SK-N-SH (cell line): ENCODE results near the gene ATP6V1C2.

Experiments
- CHD2 ChIP-seq: fragments of 150-350 bp; IDR thresholded peaks from 2 replicates; pipeline ENCODE4 v1.6.1; 2018; ENCODE audit warnings: low read length; ENCODE audit not compliant: partially characterized antibody
- CTCF ChIP-seq: fragments of 200-600 bp; sonication (generic); IDR thresholded peaks from 2 replicates; pipeline ENCODE4 v1.6.1; 2017; ENCODE audit warnings: antibody characterized with exemption, mild to moderate bottlenecking, moderate library complexity
- ELF1 ChIP-seq: IDR thresholded peaks from 2 replicates; pipeline ENCODE4 v1.4.0; 2012
- GATA2 ChIP-seq: sonication (generic); formaldehyde crosslinking; IDR thresholded peaks from 2 replicates; pipeline ENCODE4 v1.5.0; 2020; ENCODE audit warnings: mild to moderate bottlenecking, missing genetic modification reagents
- MEF2A ChIP-seq: IDR thresholded peaks from 2 replicates; pipeline ENCODE4 v1.4.0; 2012; ENCODE audit warnings: low read depth, borderline replicate concordance
- MXI1 ChIP-seq: IDR thresholded peaks from 2 replicates; pipeline ENCODE4 v1.6.1; 2012; ENCODE audit warnings: mild to moderate bottlenecking, low read depth, low read length, improper control_type of control experiment
- PBX3 ChIP-seq: IDR thresholded peaks from 2 replicates; pipeline ENCODE4; 2012
- POLR2AphosphoS5 ChIP-seq: IDR thresholded peaks from 2 replicates; pipeline ENCODE4 v1.6.1; 2012; ENCODE audit warnings: low read depth, low read length
- RFX5 ChIP-seq: IDR thresholded peaks from 2 replicates; pipeline ENCODE4 v1.6.1; 2012; ENCODE audit warnings: mild to moderate bottlenecking, improper control_type of control experiment, low read length
- SMC3 ChIP-seq: IDR thresholded peaks from 2 replicates; pipeline ENCODE4 v1.6.1; 2012; ENCODE audit warnings: low read depth, low read length, improper control_type of control experiment
- TEAD4 ChIP-seq: IDR thresholded peaks from 2 replicates; pipeline ENCODE4 v1.4.0; 2012; ENCODE audit warnings: mild to moderate bottlenecking, borderline replicate concordance; ENCODE audit not compliant: insufficient read depth
- TF ChIP-seq, protein P1 (sequence below): IDR thresholded peaks from 2 replicates; pipeline ENCODE4 v1.6.1; 2012; ENCODE audit warnings: mild to moderate bottlenecking, low read depth, low read length, moderate library complexity
- TF ChIP-seq, protein P2 (sequence below): IDR thresholded peaks from 2 replicates; pipeline ENCODE4 v1.4.0; 2012; ENCODE audit warnings: low read depth, borderline replicate concordance

DNA sequence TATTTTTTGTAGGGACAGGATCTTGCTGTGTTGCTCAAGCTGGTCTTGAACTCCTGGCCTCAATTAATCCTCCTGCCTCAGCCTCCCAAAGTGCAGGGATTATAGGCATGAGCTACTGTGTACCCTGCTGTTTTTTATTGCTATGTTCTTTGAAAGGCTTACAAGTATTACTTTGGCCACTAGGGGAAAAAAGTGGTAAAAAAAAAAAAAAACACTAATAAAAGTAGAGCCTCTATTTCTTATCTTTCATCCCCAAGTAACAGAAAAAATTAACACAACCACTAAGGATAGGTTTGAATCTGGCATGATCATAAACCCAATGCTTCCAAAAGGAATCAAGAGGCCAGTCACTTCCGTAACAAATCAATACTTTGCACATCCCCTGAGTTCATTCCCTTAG is 43.2 kb upstream of the ATP6V1C2 start:
- TF ChIP-seq RFX5 (no peak), CTCF (peak; percentile 65), GATA2 (no peak), POLR2AphosphoS5 (no peak), SMC3 (no peak), MXI1 (no peak), MEF2A (no peak), ELF1 (no peak), TEAD4 (no peak), PBX3 (no peak), CHD2 (no peak)
- TF ChIP-seq, protein P1, sequence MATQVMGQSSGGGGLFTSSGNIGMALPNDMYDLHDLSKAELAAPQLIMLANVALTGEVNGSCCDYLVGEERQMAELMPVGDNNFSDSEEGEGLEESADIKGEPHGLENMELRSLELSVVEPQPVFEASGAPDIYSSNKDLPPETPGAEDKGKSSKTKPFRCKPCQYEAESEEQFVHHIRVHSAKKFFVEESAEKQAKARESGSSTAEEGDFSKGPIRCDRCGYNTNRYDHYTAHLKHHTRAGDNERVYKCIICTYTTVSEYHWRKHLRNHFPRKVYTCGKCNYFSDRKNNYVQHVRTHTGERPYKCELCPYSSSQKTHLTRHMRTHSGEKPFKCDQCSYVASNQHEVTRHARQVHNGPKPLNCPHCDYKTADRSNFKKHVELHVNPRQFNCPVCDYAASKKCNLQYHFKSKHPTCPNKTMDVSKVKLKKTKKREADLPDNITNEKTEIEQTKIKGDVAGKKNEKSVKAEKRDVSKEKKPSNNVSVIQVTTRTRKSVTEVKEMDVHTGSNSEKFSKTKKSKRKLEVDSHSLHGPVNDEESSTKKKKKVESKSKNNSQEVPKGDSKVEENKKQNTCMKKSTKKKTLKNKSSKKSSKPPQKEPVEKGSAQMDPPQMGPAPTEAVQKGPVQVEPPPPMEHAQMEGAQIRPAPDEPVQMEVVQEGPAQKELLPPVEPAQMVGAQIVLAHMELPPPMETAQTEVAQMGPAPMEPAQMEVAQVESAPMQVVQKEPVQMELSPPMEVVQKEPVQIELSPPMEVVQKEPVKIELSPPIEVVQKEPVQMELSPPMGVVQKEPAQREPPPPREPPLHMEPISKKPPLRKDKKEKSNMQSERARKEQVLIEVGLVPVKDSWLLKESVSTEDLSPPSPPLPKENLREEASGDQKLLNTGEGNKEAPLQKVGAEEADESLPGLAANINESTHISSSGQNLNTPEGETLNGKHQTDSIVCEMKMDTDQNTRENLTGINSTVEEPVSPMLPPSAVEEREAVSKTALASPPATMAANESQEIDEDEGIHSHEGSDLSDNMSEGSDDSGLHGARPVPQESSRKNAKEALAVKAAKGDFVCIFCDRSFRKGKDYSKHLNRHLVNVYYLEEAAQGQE, result no peak
- TF ChIP-seq, protein P2, sequence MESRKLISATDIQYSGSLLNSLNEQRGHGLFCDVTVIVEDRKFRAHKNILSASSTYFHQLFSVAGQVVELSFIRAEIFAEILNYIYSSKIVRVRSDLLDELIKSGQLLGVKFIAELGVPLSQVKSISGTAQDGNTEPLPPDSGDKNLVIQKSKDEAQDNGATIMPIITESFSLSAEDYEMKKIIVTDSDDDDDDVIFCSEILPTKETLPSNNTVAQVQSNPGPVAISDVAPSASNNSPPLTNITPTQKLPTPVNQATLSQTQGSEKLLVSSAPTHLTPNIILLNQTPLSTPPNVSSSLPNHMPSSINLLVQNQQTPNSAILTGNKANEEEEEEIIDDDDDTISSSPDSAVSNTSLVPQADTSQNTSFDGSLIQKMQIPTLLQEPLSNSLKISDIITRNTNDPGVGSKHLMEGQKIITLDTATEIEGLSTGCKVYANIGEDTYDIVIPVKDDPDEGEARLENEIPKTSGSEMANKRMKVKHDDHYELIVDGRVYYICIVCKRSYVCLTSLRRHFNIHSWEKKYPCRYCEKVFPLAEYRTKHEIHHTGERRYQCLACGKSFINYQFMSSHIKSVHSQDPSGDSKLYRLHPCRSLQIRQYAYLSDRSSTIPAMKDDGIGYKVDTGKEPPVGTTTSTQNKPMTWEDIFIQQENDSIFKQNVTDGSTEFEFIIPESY, result no peak
